ENCODE data around the gene WWP2. TPM values are rescaled to one million over a fixed set of nuclear protein-coding genes. Genes with fewer than 3 reads are reported as not detected.

WWP2 gene
- total RNA-seq, 1 experiment from 2014 or later: 22.8 TPM

DNA sequence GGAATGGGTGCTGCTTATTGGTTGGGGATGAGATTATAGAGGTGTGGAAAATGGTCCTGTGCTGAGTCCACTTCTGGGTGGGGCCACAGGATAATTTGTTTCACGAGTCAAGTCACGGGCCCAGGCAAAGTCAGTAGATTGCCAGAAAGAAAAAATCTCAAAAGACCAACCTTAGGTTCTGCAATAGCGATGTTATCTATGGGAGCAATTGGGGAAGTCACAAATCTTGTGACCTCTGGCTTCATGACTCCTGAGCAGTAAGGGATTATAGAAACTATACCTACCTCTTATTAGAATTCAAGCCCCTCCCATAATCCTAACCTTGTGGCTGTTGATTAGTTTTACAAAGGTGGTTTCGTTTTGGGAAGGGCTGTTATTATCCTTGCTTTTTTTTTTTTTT lies 31.4 kb downstream of the WWP2 start:
- no peak overlapping the region for H3K4me3 ChIP-seq (ENCODE audit: low read depth in 2 of 2, low read length in 2 of 2)
- no peaks in the 10 kb centered on the region for H3K9me3 ChIP-seq (ENCODE audit: control insufficient read depth, insufficient read depth, low read depth, low read length)
- ATAC-seq: no peak
- no peaks in the 10 kb centered on the region for H3K36me3 ChIP-seq (ENCODE audit: control insufficient read depth, insufficient read depth, low read length)
- in situ Hi-C loops (cut with HindIII; ENCODE audit: low pct_unique_long_range_greater_than_20kb, low sequenced_read_pairs): no loop called here
- no TSS peak for BruUV-seq (replicated peaks)
- intact Hi-C loops (cut with micrococcal nuclease; ENCODE audit: unreplicated experiment): no loop called here
- H3K4me1 ChIP-seq (ENCODE audit: control insufficient read depth, insufficient read depth, low read length): no peaks in the 10 kb centered on the region
- DNase-seq (ENCODE audit: low read depth, low spot score): no peak
- ChIA-PET CTCF (no interaction called here), POLR2A (no interaction called here)
- no peak overlapping the region for H3K27ac ChIP-seq (ENCODE audit: low read length)
- H3K27me3 ChIP-seq (ENCODE audit: control insufficient read depth, insufficient read depth, low read length): no peaks in the 10 kb centered on the region
- TF ChIP-seq POLR2AphosphoS5 (IDR thresholded peaks at IDR 0.05; ENCODE audit: low read depth, low read length): no peak
- TF ChIP-seq, protein P1, sequence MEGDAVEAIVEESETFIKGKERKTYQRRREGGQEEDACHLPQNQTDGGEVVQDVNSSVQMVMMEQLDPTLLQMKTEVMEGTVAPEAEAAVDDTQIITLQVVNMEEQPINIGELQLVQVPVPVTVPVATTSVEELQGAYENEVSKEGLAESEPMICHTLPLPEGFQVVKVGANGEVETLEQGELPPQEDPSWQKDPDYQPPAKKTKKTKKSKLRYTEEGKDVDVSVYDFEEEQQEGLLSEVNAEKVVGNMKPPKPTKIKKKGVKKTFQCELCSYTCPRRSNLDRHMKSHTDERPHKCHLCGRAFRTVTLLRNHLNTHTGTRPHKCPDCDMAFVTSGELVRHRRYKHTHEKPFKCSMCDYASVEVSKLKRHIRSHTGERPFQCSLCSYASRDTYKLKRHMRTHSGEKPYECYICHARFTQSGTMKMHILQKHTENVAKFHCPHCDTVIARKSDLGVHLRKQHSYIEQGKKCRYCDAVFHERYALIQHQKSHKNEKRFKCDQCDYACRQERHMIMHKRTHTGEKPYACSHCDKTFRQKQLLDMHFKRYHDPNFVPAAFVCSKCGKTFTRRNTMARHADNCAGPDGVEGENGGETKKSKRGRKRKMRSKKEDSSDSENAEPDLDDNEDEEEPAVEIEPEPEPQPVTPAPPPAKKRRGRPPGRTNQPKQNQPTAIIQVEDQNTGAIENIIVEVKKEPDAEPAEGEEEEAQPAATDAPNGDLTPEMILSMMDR (IDR thresholded peaks at IDR 0.05): no peak
- no peak for TF ChIP-seq TCF7L2 (IDR thresholded peaks at IDR 0.05; ENCODE audit: low read depth, low read length)
- TF ChIP-seq SIN3A (IDR thresholded peaks at IDR 0.05; ENCODE audit: borderline replicate concordance, insufficient read depth, low read depth, low read length): no peak
- TF ChIP-seq, protein P2, sequence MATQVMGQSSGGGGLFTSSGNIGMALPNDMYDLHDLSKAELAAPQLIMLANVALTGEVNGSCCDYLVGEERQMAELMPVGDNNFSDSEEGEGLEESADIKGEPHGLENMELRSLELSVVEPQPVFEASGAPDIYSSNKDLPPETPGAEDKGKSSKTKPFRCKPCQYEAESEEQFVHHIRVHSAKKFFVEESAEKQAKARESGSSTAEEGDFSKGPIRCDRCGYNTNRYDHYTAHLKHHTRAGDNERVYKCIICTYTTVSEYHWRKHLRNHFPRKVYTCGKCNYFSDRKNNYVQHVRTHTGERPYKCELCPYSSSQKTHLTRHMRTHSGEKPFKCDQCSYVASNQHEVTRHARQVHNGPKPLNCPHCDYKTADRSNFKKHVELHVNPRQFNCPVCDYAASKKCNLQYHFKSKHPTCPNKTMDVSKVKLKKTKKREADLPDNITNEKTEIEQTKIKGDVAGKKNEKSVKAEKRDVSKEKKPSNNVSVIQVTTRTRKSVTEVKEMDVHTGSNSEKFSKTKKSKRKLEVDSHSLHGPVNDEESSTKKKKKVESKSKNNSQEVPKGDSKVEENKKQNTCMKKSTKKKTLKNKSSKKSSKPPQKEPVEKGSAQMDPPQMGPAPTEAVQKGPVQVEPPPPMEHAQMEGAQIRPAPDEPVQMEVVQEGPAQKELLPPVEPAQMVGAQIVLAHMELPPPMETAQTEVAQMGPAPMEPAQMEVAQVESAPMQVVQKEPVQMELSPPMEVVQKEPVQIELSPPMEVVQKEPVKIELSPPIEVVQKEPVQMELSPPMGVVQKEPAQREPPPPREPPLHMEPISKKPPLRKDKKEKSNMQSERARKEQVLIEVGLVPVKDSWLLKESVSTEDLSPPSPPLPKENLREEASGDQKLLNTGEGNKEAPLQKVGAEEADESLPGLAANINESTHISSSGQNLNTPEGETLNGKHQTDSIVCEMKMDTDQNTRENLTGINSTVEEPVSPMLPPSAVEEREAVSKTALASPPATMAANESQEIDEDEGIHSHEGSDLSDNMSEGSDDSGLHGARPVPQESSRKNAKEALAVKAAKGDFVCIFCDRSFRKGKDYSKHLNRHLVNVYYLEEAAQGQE (IDR thresholded peaks at IDR 0.05; ENCODE audit: insufficient read depth in 1 of 2, low read depth in 2 of 2, low read length in 1 of 2): no peak

DNA sequence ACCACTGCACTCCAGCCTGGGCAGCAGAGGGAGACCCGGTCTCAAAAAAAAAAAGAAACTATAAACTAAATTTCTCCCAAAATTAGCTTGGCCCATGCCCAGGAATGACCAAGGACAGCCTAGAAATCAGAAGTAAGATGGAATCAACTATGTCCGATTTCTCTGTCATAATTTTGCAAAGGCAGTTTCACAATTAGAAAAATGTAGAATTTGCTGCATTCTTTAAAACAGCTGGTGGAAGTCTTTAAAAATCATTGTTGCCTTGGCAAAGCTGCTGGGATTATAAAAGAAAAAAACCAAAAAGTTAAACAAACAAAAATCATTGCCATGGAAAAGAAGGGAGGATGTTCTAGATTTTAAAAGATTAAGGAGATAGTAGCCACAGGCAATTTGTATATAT lies 32.4 kb downstream of the WWP2 start:
- H3K36me3 ChIP-seq (ENCODE audit: control insufficient read depth, insufficient read depth, low read length): no peaks in the 10 kb centered on the region
- H3K27ac ChIP-seq (ENCODE audit: low read length): no peak overlapping the region
- H3K4me1 ChIP-seq (ENCODE audit: control insufficient read depth, insufficient read depth, low read length): no peaks in the 10 kb centered on the region
- intact Hi-C loops (cut with micrococcal nuclease; ENCODE audit: unreplicated experiment) (no loop called here), in situ Hi-C loops (cut with HindIII; ENCODE audit: low pct_unique_long_range_greater_than_20kb, low sequenced_read_pairs) (no loop called here)
- no peak overlapping the region for H3K4me3 ChIP-seq (ENCODE audit: low read depth in 2 of 2, low read length in 2 of 2)
- DNase-seq (ENCODE audit: low read depth, low spot score): no peak
- ChIA-PET POLR2A (no interaction called here), CTCF (interaction anchor here (0.7 kb wide), 1 partner anchor 19 kb away, joined by 4 read pairs; no protein-coding TSS in a partner anchor)
- BruUV-seq (replicated peaks): no TSS peak
- H3K27me3 ChIP-seq (ENCODE audit: control insufficient read depth, insufficient read depth, low read length): no peaks in the 10 kb centered on the region
- no peak for ATAC-seq
- H3K9me3 ChIP-seq (ENCODE audit: control insufficient read depth, insufficient read depth, low read depth, low read length): no peaks in the 10 kb centered on the region
- TF ChIP-seq, protein P1 (IDR thresholded peaks at IDR 0.05): no peak
- TF ChIP-seq TCF7L2 (IDR thresholded peaks at IDR 0.05; ENCODE audit: low read depth, low read length): no peak
- TF ChIP-seq POLR2AphosphoS5 (IDR thresholded peaks at IDR 0.05; ENCODE audit: low read depth, low read length): no peak
- TF ChIP-seq, protein P2 (IDR thresholded peaks at IDR 0.05; ENCODE audit: insufficient read depth in 1 of 2, low read depth in 2 of 2, low read length in 1 of 2): no peak
- TF ChIP-seq SIN3A (IDR thresholded peaks at IDR 0.05; ENCODE audit: borderline replicate concordance, insufficient read depth, low read depth, low read length): no peak
